Measurements from ENCODE around the gene PSMD3.
"Not testable (repeated sequence)": the region's sequence is repeated elsewhere in the genome, so short reads cannot be mapped to it uniquely, and the experiment has no call there.

Gene PSMD3

GRCh38 chr17:40000161-40000560 is 19.6 kb downstream of the PSMD3 start:
- no peak for DNase-seq

GRCh38 chr17:40001335-40001734 is 20.7 kb downstream of the PSMD3 start:
- not testable (repeated sequence) for DNase-seq

GRCh38 chr17:40004072-40004471 is 23.5 kb downstream of the PSMD3 start:
- no peak for DNase-seq

GRCh38 chr17:40004712-40005111 is 24.1 kb downstream of the PSMD3 start:
- no peak for DNase-seq

GRCh38 chr17:40005520-40005919 is 24.9 kb downstream of the PSMD3 start:
- no peak for DNase-seq

- not testable (repeated sequence) for DNase-seq
Observed at GRCh38 chr17:40010946-40011500, 30.4 kb downstream of the PSMD3 start.

- not testable (repeated sequence) for DNase-seq
Observed at GRCh38 chr17:40012017-40012647, 31.5 kb downstream of the PSMD3 start.

GRCh38 chr17:40014375-40014980 is 33.9 kb downstream of the PSMD3 start:
- no peak for DNase-seq

GRCh38 chr17:40015005-40015997 is 34.7 kb downstream of the PSMD3 start, which contains the start of gene CSF3:
Gene CSF3 (plus strand): TSS chr17:40015440. CDS start chr17:40015475, 35 bp downstream.
- DNase-seq: no peak

GRCh38 chr17:40015998-40016985 is 35.7 kb downstream of the PSMD3 start:
- DNase-seq: no peak

GRCh38 chr17:40017422-40018080 is 36.9 kb downstream of the PSMD3 start:
- no peak for DNase-seq

GRCh38 chr17:40018211-40019121 is 37.9 kb downstream of the PSMD3 start:
- DNase-seq: no peak

- no peak for DNase-seq
Observed at GRCh38 chr17:40019140-40019991, 38.8 kb downstream of the PSMD3 start.

GRCh38 chr17:40020146-40020545 is 39.5 kb downstream of the PSMD3 start:
- no peak for DNase-seq

GRCh38 chr17:40021451-40021971 is 40.9 kb downstream of the PSMD3 start:
- no peak for DNase-seq

GRCh38 chr17:40022497-40022896 is 41.9 kb downstream of the PSMD3 start:
- no peak for DNase-seq

- no peak for DNase-seq
Observed at GRCh38 chr17:40022961-40023541, 42.4 kb downstream of the PSMD3 start.

- DNase-seq: no peak
Observed at GRCh38 chr17:40023590-40024292, 43.1 kb downstream of the PSMD3 start.
